Muscle layer of colon (tissue), 2 donors: Measurements from ENCODE around the gene CACNA1H.

ENCODE experiments used
- H3K27ac ChIP-seq: one replicate; pipeline ENCODE4 v1.7.0; 2013; ENCODE audit warnings: low read depth, mild to moderate bottlenecking, low read length, moderate library complexity
- H3K27me3 ChIP-seq, 2 donors: one replicate each; pipeline ENCODE4 v1.7.0; 2013; ENCODE audit warnings: low read length in 2 of 2, mild to moderate bottlenecking in 2 of 2; ENCODE audit not compliant: insufficient read depth in 2 of 2, control insufficient read depth in 1 of 2
- H3K36me3 ChIP-seq: one replicate; pipeline ENCODE4 v1.7.0; 2013; ENCODE audit warnings: mild to moderate bottlenecking, low read length; ENCODE audit not compliant: insufficient read depth
- H3K4me1 ChIP-seq: one replicate; pipeline ENCODE4 v1.7.0; 2013; ENCODE audit warnings: mild to moderate bottlenecking, low read length; ENCODE audit not compliant: insufficient read depth
- H3K4me3 ChIP-seq, 2 donors: one replicate each; pipeline ENCODE4 v1.7.0; 2013; ENCODE audit warnings: low read length in 2 of 2, low read depth in 1 of 2, mild to moderate bottlenecking in 1 of 2, moderate library complexity in 1 of 2
- H3K9ac ChIP-seq: one replicate; pipeline ENCODE4 v1.7.0; 2013; ENCODE audit warnings: low read length
- H3K9me3 ChIP-seq: one replicate; pipeline ENCODE4 v1.7.0; 2013; ENCODE audit warnings: mild to moderate bottlenecking, low read length
- donor health status: abdominal sarcoma.
- donor health status: Adenocarcinoma of cecum.

Gene CACNA1H

GRCh38 chr16:1162701-1163566, 10.0 kb downstream of the CACNA1H start:
- H3K4me1 ChIP-seq, result peaks cover 80% of the 10 kb centered on the region
- H3K4me3 ChIP-seq, result no peak overlapping the region
- H3K27ac ChIP-seq, result peak overlapping the region; percentile 52
- no peak overlapping the region for H3K9ac ChIP-seq
- H3K27me3 ChIP-seq, result no peaks in the 10 kb centered on the region
- H3K36me3 ChIP-seq, result peaks cover 11% of the 10 kb centered on the region
- no peaks in the 10 kb centered on the region for H3K9me3 ChIP-seq

GRCh38 chr16:1163567-1164055, 10.7 kb downstream of the CACNA1H start:
- Histone ChIP-seq H3K4me1 (peaks cover 86% of the 10 kb centered on the region), H3K36me3 (peaks cover 11% of the 10 kb centered on the region), H3K4me3 (no peak overlapping the region), H3K27ac (peak overlapping the region; percentile 52), H3K27me3 (no peaks in the 10 kb centered on the region), H3K9me3 (no peaks in the 10 kb centered on the region), H3K9ac (no peak overlapping the region)

GRCh38 chr16:1164382-1164781, 11.5 kb downstream of the CACNA1H start:
- Histone ChIP-seq H3K36me3 (peaks cover 11% of the 10 kb centered on the region), H3K9me3 (no peaks in the 10 kb centered on the region), H3K27ac (no peak overlapping the region), H3K9ac (peak overlapping the region; percentile 27), H3K4me1 (peaks cover 84% of the 10 kb centered on the region), H3K27me3 (no peaks in the 10 kb centered on the region), H3K4me3 (no peak overlapping the region)

GRCh38 chr16:1164975-1165374, 12.1 kb downstream of the CACNA1H start:
- Histone ChIP-seq H3K4me3 (no peak overlapping the region), H3K4me1 (peaks cover 85% of the 10 kb centered on the region), H3K9ac (no peak overlapping the region), H3K36me3 (peaks cover 11% of the 10 kb centered on the region), H3K27ac (peak overlapping the region; percentile 93), H3K27me3 (no peaks in the 10 kb centered on the region), H3K9me3 (no peaks in the 10 kb centered on the region)

GRCh38 chr16:1165511-1165910, 12.6 kb downstream of the CACNA1H start:
- peaks cover 88% of the 10 kb centered on the region for H3K4me1 ChIP-seq
- H3K9ac ChIP-seq, result no peak overlapping the region
- peak overlapping the region; percentile 93 for H3K27ac ChIP-seq
- H3K4me3 ChIP-seq, result no peak overlapping the region
- H3K36me3 ChIP-seq, result peaks cover 11% of the 10 kb centered on the region
- no peaks in the 10 kb centered on the region for H3K27me3 ChIP-seq
- H3K9me3 ChIP-seq, result no peaks in the 10 kb centered on the region

GRCh38 chr16:1167276-1168107, 14.6 kb downstream of the CACNA1H start:
- Histone ChIP-seq H3K4me1 (peaks cover 82% of the 10 kb centered on the region), H3K9me3 (no peaks in the 10 kb centered on the region), H3K4me3 (peak overlapping the region in 1 of 2 donors; percentile 2), H3K27me3 (peaks cover 0 to 5% of the 10 kb centered on the region in 2 donors), H3K36me3 (peaks cover 11% of the 10 kb centered on the region), H3K27ac (peak overlapping the region; percentile 93), H3K9ac (no peak overlapping the region)

GRCh38 chr16:1168837-1169236, 15.9 kb downstream of the CACNA1H start:
- Histone ChIP-seq H3K27me3 (peaks cover 0 to 5% of the 10 kb centered on the region in 2 donors), H3K4me1 (peaks cover 72% of the 10 kb centered on the region), H3K9ac (no peak overlapping the region), H3K9me3 (no peaks in the 10 kb centered on the region), H3K36me3 (peaks cover 11% of the 10 kb centered on the region), H3K4me3 (no peak overlapping the region), H3K27ac (peak overlapping the region; percentile 93)

GRCh38 chr16:1169285-1170075, 16.6 kb downstream of the CACNA1H start:
- Histone ChIP-seq H3K36me3 (peaks cover 11% of the 10 kb centered on the region), H3K9me3 (no peaks in the 10 kb centered on the region), H3K4me3 (peak overlapping the region in 1 of 2 donors; percentile 9), H3K9ac (no peak overlapping the region), H3K27ac (peak overlapping the region; percentile 93), H3K4me1 (peaks cover 73% of the 10 kb centered on the region), H3K27me3 (peaks cover 0 to 5% of the 10 kb centered on the region in 2 donors)

GRCh38 chr16:1170076-1170418, 17.1 kb downstream of the CACNA1H start:
- H3K9ac ChIP-seq, result no peak overlapping the region
- H3K27me3 ChIP-seq, result peaks cover 0 to 5% of the 10 kb centered on the region in 2 donors
- H3K9me3 ChIP-seq, result no peaks in the 10 kb centered on the region
- H3K4me1 ChIP-seq, result peaks cover 69% of the 10 kb centered on the region
- H3K27ac ChIP-seq, result peak overlapping the region; percentile 93
- H3K4me3 ChIP-seq, result no peak overlapping the region
- H3K36me3 ChIP-seq, result peaks cover 11% of the 10 kb centered on the region

- H3K9ac ChIP-seq, result peak overlapping the region; percentile 49
- H3K27me3 ChIP-seq, result peaks cover 0 to 5% of the 10 kb centered on the region in 2 donors
- H3K4me3 ChIP-seq, result no peak overlapping the region
- no peaks in the 10 kb centered on the region for H3K9me3 ChIP-seq
- H3K36me3 ChIP-seq, result peaks cover 13% of the 10 kb centered on the region
- H3K27ac ChIP-seq, result peak overlapping the region; percentile 93
- H3K4me1 ChIP-seq, result peaks cover 73% of the 10 kb centered on the region
Measured at GRCh38 chr16:1171001-1171400, 18.1 kb downstream of the CACNA1H start.
